ENCODE data around the gene CLVS2.

The CLVS2 gene

GRCh38 chr6:123085403-123085802 is 89.4 kb downstream of the CLVS2 start:
- H3K4me3 ChIP-seq (ENCODE audit: low read length), result no peak overlapping the region
- H3K36me3 ChIP-seq (ENCODE audit: control insufficient read depth, low read depth, low read length), result no peaks in the 10 kb centered on the region
- no peaks in the 10 kb centered on the region for H3K4me1 ChIP-seq (ENCODE audit: control insufficient read depth, low read depth, low read length)
- no peaks in the 10 kb centered on the region for H3K9me3 ChIP-seq (ENCODE audit: control insufficient read depth, low read depth, low read length)
- H3K9ac ChIP-seq (ENCODE audit: low read length), result no peak overlapping the region
- H3K27ac ChIP-seq (ENCODE audit: low read length), result no peak overlapping the region
- H3K27me3 ChIP-seq (ENCODE audit: control insufficient read depth, insufficient read depth, low read length), result no peaks in the 10 kb centered on the region

GRCh38 chr6:123089226-123089625 is 93.2 kb downstream of the CLVS2 start:
- no peaks in the 10 kb centered on the region for H3K4me1 ChIP-seq (ENCODE audit: control insufficient read depth, low read depth, low read length)
- H3K27ac ChIP-seq (ENCODE audit: low read length), result no peak overlapping the region

GRCh38 chr6:123091091-123091895 is 95.3 kb downstream of the CLVS2 start:
- H3K4me1 ChIP-seq (ENCODE audit: control insufficient read depth, low read depth, low read length), result no peaks in the 10 kb centered on the region
- H3K36me3 ChIP-seq (ENCODE audit: control insufficient read depth, low read depth, low read length), result no peaks in the 10 kb centered on the region
- H3K27ac ChIP-seq (ENCODE audit: low read length), result no peak overlapping the region
- H3K9ac ChIP-seq (ENCODE audit: low read length), result no peak overlapping the region
- H3K27me3 ChIP-seq (ENCODE audit: control insufficient read depth, insufficient read depth, low read length), result no peaks in the 10 kb centered on the region
- H3K4me3 ChIP-seq (ENCODE audit: low read length), result no peak overlapping the region
- no peaks in the 10 kb centered on the region for H3K9me3 ChIP-seq (ENCODE audit: control insufficient read depth, low read depth, low read length)

More at GRCh38 chr6:123089226-123089625, 93.2 kb downstream of the CLVS2 start:
- Histone ChIP-seq H3K27me3 (ENCODE audit: control insufficient read depth, insufficient read depth, low read length) (no peaks in the 10 kb centered on the region), H3K9ac (ENCODE audit: low read length) (no peak overlapping the region), H3K9me3 (ENCODE audit: control insufficient read depth, low read depth, low read length) (no peaks in the 10 kb centered on the region), H3K4me3 (ENCODE audit: low read length) (no peak overlapping the region), H3K36me3 (ENCODE audit: control insufficient read depth, low read depth, low read length) (no peaks in the 10 kb centered on the region)

DNA sequence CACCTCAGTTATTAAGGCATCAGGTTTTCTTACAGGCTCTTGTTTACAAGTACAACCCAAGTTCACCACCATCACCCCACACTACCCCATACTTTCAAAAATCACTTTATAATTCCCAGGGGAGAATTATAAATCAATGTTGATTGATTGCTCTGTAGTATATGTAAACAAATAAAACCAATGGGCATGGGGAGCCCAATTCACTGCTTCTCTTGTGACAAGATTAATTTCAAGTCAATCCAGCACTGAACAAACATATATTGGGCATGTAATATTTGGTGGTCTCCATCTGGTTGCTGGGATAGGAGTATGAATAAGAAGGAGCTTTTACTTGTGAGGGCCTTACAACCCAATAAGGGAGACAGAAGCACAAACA is 95.8 kb downstream of the CLVS2 start:
- no peaks in the 10 kb centered on the region for H3K9me3 ChIP-seq (ENCODE audit: control insufficient read depth, low read depth, low read length)
- H3K4me1 ChIP-seq (ENCODE audit: control insufficient read depth, low read depth, low read length), result no peaks in the 10 kb centered on the region
- H3K36me3 ChIP-seq (ENCODE audit: control insufficient read depth, low read depth, low read length), result no peaks in the 10 kb centered on the region
- no peak overlapping the region for H3K4me3 ChIP-seq (ENCODE audit: low read length)
- H3K9ac ChIP-seq (ENCODE audit: low read length), result no peak overlapping the region
- no peaks in the 10 kb centered on the region for H3K27me3 ChIP-seq (ENCODE audit: control insufficient read depth, insufficient read depth, low read length)
- H3K27ac ChIP-seq (ENCODE audit: low read length), result no peak overlapping the region

GRCh38 chr6:123094795-123095194 is 98.8 kb downstream of the CLVS2 start:
- Histone ChIP-seq H3K27me3 (ENCODE audit: control insufficient read depth, insufficient read depth, low read length) (no peaks in the 10 kb centered on the region), H3K9ac (ENCODE audit: low read length) (no peak overlapping the region), H3K9me3 (ENCODE audit: control insufficient read depth, low read depth, low read length) (no peaks in the 10 kb centered on the region), H3K27ac (ENCODE audit: low read length) (no peak overlapping the region), H3K36me3 (ENCODE audit: control insufficient read depth, low read depth, low read length) (no peaks in the 10 kb centered on the region), H3K4me1 (ENCODE audit: control insufficient read depth, low read depth, low read length) (no peaks in the 10 kb centered on the region), H3K4me3 (ENCODE audit: low read length) (no peak overlapping the region)

GRCh38 chr6:123105561-123105960 is 109.5 kb downstream of the CLVS2 start:
- Histone ChIP-seq H3K9me3 (ENCODE audit: control insufficient read depth, low read depth, low read length) (no peaks in the 10 kb centered on the region), H3K36me3 (ENCODE audit: control insufficient read depth, low read depth, low read length) (no peaks in the 10 kb centered on the region), H3K27me3 (ENCODE audit: control insufficient read depth, insufficient read depth, low read length) (no peaks in the 10 kb centered on the region), H3K9ac (ENCODE audit: low read length) (no peak overlapping the region), H3K4me3 (ENCODE audit: low read length) (no peak overlapping the region), H3K27ac (ENCODE audit: low read length) (no peak overlapping the region), H3K4me1 (ENCODE audit: control insufficient read depth, low read depth, low read length) (no peaks in the 10 kb centered on the region)

- Histone ChIP-seq H3K4me3 (ENCODE audit: low read length) (no peak overlapping the region), H3K9ac (ENCODE audit: low read length) (no peak overlapping the region), H3K27me3 (ENCODE audit: control insufficient read depth, insufficient read depth, low read length) (no peaks in the 10 kb centered on the region), H3K9me3 (ENCODE audit: control insufficient read depth, low read depth, low read length) (no peaks in the 10 kb centered on the region), H3K4me1 (ENCODE audit: control insufficient read depth, low read depth, low read length) (no peaks in the 10 kb centered on the region), H3K36me3 (ENCODE audit: control insufficient read depth, low read depth, low read length) (no peaks in the 10 kb centered on the region), H3K27ac (ENCODE audit: low read length) (no peak overlapping the region)
Observed at GRCh38 chr6:123116370-123116769, 120.3 kb downstream of the CLVS2 start.

DNA sequence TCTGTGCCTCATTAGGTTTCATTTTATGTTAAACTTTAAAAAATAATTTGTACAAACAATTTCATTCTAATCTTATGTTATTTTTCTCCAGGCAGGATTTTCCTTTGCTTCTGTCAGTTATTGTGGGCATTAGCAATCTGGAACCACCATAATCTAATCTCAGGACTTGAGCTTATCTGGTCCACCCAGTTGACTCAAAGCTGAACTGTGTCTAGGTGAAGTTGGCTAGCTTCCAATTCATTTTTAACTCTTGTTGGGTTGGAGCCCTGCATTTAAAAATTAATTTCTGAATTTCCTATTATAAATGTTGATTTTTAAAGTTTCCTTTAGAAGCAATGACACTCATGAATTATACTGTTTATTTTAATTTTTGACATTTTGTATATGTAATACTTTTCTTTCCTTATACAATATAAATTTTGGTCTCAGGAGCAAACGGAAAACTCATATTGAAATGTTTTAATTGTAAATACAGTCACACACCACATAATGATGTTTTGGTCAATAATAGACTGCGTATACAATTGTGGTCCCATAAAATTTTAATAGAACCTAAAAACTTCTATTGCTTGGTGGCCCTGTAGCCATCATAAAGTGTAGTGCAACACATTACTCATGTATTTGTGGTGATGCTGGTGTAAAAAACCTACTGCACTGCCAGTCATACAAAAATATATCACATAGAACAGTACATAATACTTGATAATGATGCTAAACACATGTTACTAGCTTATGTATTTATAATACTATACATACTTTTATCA is 121.3 kb downstream of the CLVS2 start:
- Histone ChIP-seq H3K27ac (ENCODE audit: low read length) (no peak overlapping the region), H3K4me3 (ENCODE audit: low read length) (no peak overlapping the region), H3K4me1 (ENCODE audit: control insufficient read depth, low read depth, low read length) (no peaks in the 10 kb centered on the region), H3K27me3 (ENCODE audit: control insufficient read depth, insufficient read depth, low read length) (no peaks in the 10 kb centered on the region), H3K9me3 (ENCODE audit: control insufficient read depth, low read depth, low read length) (no peaks in the 10 kb centered on the region), H3K9ac (ENCODE audit: low read length) (no peak overlapping the region), H3K36me3 (ENCODE audit: control insufficient read depth, low read depth, low read length) (no peaks in the 10 kb centered on the region)

DNA sequence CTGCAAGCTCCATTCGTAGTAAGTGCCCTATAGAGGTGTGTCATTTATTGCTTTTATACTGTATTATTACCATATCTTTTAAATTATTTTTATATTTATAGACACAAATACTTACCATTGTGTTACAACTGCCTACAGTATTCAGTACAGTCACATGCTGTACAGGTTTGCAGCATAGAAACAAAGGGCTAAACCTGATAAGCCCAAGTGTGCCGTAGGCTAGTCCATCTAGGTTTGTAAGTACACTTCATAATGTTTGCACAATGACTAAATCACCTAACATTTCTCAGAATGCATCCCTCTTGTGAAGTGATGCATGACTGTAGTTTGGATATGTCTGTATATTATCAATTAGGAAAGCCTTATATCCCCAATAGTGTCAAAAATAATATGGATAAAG is 122.8 kb downstream of the CLVS2 start:
- H3K4me3 ChIP-seq (ENCODE audit: low read length), result no peak overlapping the region
- H3K27me3 ChIP-seq (ENCODE audit: control insufficient read depth, insufficient read depth, low read length), result no peaks in the 10 kb centered on the region
- H3K36me3 ChIP-seq (ENCODE audit: control insufficient read depth, low read depth, low read length), result no peaks in the 10 kb centered on the region
- H3K9me3 ChIP-seq (ENCODE audit: control insufficient read depth, low read depth, low read length), result no peaks in the 10 kb centered on the region
- H3K27ac ChIP-seq (ENCODE audit: low read length), result no peak overlapping the region
- H3K4me1 ChIP-seq (ENCODE audit: control insufficient read depth, low read depth, low read length), result no peaks in the 10 kb centered on the region
- H3K9ac ChIP-seq (ENCODE audit: low read length), result no peak overlapping the region
